Fibroblast of skin of left quadriceps (primary cell): Measurements from ENCODE around the gene TMEM229B.

Experiments used
- DNase-seq, 2 experiments: peaks; one replicate each; pipeline ENCODE4 v3.0.0-alpha.2; 2013; ENCODE audit warnings: low read depth in 2 of 2

The TMEM229B gene

DNA sequence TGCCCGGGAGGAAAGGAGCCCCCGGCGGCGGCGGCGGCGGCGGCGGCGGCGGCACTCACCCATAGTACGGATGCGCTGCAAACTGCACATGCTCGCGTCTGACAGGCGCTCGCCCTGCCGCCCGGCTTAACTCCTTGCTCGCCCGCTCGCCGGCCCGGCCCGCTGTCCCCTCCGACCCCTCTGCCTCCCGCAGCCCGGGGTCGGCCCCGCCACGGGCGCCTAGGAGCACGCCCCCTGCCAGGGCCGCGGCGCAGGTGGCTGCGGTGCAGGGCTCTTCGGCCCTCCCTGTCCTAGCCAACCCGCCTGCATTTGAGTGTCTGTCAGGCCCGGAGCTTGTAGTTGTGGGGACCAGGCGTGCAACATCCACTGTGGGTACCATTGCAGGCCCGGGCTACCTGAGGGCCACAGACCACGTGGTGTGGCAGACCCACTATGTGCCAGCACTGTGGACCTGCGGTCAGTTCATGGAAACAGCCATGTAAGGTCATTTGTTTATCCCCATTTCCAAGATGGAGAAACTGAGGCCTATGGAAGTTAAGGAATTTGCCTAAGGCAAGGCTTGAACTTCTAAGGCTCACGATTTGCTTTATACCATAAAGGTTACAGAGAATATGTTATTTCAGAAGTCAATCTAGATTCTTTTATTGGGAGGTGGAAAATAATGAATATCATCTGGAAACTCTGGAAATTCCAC lies 27.0 kb upstream of the TMEM229B start:
- DNase-seq = no peak

DNA sequence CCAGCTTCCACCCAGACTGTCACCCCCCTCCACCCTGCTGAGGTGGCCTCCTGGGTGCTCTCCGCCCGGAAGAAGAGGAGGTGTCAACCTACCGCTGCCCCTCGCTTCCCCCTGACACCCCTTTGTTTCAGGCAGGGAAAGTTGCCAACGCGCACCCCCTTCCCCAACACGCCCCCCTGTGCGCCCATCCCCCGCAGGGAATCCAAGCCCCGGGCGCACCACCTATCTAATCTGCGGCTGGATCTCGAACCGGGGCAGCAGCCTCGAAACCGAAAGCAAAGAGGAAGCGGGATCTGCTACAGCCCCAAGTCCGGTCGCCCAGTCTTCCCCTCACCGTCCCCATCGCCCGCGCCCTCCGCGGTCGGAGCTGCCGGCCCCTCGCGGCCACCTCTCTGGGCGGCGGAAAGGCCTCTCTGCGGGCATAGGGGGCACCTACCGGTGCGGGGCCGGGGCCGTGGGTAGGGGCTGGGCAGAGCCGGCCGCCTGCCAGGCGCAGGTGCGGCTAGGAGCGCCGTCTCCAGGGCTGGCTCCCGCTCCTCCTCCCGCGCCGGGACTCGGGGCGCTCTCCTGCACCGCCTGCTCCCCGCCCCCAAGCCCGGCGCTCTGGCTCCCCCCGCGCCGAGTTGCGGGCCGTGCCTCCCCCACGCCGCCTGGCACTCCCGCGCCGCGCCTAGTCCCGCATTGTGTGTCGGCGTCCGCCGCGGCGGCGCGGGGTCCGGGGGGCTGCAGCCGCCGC lies 26.3 kb upstream of the TMEM229B start:
- no peak for DNase-seq

DNA sequence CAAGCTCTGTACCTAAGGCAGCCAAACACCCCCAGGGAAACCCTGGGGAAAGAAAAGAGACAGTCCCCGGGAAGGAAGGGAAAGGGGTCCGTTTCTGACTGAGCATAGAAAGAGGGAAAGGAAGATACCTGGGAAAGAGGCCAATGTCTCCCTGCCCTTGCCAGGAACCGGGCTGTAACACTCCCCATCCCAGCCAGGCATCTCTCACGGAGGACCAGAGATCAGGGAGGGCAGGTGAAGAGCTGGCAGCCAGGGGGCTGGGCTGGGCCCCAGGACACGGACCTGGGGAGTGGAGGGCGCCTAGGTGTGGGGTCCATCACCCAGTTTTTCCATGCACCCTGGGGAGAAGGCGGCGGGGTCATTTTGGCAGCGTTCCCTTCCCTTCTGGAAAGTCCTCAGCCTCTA lies 25.7 kb upstream of the TMEM229B start:
- no peak for DNase-seq

DNA sequence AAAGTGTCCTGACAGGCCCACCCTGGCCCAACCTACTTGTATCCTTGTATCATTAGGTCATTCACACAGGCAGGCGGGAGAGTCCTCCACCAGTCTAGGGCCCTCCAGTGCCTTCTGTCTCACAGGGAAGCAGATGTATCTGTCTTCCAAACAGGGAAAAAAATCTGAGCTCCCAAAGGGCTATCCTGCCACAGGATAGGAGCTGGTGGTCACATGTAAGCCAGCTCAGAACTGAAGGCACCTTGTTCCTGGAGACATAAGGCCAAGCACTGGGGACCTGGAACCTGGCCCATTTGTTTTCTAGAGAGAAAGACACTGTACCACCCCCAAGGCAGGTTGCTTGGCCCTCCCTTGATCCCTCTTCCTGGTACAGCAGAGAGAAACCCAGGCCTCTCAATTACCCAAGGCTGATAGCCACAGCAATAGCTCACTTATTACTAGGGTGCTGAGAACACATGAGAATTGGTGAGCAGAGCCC lies 25.1 kb upstream of the TMEM229B start:
- DNase-seq = no peak

DNA sequence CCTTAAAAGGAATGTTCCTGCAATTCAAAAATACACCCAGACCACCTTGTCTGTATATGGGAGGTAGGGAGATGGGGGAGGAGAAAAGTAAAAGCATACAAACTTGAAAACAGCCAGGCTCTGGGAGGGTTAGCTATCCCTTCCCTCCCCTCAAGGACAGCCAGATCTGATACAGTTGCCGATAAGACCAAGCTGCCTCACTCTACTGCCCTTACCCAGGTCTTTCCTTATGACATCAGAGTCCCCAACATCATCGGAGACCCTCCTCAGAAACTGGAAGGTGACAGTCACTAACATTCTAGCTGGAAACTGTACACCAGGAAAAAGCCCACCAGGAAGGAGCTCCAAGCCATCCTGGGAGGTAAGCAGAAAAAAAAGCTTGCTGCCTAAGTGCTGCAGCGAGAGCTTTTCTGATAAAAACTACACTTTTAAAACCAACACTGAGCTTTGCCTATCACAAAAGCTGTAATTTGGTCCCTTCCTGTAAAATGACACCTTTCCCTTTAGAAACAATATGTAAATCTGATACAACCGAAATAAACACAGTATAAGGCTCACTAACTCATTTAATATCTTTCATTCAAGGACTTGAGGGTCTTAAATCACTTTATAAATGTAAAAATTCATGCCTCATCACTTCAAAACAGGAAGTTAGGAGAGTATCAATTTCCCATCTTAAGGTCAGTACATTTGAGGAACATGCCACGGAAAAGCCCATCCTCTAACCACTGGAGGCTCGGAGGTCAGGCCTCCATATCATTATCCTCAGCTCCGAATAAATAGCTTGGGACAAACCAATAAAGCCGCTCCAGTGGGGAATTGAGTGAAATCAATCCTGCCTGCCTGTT lies 24.2 kb upstream of the TMEM229B start:
- no peak for DNase-seq

DNA sequence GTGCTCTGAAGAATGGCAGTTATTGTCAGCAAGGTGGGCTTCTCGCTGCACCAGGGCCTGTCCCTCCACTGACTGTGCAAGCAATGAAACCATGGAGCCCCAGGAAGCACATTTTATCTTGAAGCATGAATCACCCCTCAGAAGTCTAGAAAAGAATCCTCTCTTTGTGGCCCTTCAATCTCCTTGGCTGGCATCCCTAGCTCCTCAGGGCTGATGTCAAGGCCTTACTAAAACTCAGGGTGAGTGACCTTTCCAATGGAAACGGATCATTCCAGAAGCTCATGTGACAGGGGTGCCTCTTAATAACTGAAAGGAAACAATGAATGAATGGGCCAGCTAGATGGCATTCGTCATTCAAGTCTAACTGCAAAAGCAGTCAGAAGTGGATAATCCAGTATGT lies 22.3 kb upstream of the TMEM229B start:
- no peak for DNase-seq

DNA sequence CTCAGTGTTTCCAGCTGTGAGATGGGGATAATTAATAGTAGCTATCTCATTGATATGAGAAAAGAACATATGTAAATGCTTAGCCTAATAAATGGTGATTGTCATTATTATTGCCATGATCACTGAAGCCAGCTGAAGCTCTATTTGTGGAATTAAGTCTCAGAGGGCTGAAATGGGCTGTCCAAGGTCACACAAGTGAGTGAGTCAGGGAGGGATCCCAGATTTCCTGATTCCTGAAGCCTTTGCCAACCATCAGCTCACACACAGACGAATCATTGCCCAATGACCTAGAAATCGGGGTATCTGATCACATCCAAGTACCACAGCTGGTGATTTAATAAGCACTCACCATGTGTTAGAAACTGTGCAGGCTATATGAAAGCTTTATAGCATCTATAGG lies 21.6 kb upstream of the TMEM229B start:
- DNase-seq = no peak

DNA sequence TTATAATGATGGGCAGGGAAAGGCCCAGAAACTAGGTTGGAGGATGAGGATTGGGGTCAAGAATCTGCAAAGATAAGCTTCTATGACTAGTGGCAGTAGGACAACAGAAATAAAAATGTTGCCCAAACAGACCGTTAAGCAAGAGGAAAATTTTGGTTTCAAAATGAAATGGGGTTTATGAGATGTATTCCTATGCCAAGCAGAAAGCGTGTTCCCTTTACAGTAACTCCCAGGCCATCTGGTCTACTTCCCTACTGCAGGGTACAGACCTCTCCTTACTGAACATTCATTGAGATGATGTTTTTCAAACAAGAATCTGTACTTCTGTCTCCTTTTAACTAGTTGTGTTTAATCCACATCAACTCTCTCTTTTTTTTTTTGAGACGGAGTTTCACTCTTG lies 20.4 kb upstream of the TMEM229B start:
- DNase-seq = no peak

DNA sequence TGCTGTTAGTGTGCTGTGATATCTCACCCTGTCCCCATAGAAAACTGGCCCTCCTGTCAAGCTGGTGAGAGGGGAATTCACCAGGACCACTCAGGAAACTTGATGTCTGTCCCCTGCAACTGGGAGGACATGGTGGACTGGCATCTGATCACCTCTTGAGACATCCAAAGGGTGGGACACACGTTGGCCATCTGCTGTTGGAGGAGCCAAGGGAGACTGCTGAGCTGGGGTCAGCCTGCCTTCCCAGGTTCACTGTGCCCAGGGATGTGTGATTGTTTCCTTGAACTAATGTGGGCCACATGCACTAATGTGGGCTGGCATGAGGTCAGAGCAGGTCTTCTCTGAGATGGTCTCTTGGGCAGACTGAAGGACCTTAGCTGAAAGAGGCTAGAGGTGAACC lies 16.7 kb upstream of the TMEM229B start:
- no peak for DNase-seq

DNA sequence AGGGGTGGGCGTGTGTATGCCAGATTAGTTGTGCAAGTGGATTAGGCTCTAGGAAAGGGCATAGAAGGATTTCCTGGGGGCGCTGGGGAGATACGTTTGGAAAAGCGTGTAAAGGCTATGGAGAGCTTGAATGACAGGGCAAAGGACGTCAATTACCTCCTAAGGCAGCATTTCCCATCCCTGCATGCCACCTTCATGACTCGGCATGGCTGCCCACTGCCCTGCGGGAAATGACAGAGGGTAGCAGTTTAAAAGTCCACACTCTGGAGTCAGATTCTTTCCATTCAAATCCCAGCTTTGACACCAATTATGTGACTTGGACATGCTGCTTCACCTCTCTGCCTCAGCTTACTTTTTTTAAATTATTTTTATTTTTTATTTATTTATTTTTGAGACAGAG lies 14.8 kb upstream of the TMEM229B start:
- DNase-seq = no peak

DNA sequence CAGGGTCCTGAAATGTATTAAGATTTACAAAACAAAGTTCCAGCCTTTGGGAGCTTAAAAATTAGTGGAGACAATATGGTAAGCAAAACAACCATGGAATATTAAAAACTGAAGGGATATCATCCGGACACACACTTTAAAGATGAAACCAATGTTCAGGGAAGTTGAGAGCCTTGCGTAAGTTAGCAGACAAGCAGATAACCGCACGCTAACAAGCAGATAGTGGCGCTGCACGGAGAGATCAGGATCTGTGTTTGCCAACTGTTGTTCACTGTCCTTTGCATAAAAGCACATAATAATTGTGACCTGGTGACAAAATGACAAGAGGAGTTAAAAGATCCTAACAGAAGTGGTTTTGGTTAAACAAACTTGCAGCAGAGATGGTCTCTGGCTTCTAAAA lies 14.3 kb upstream of the TMEM229B start:
- no peak for DNase-seq

DNA sequence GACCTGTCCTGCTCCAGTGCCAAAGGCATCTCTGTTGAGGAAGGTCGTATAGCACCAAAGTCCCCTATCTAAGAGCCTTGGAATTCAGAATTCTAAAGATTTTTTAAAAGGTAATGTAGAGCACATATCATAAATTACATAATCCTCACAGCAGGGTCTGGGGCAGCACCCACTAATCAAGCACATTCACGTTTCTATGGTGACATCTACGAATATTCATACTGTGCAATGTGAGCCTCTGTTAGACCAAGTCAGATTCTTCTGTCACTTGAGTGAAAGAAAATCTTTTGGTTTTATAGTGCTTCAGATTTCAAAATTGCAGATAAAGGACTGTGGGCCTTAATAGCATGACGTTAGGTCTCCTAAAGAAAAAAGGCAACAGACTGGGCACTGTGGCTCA lies 13.1 kb upstream of the TMEM229B start:
- no peak for DNase-seq

DNA sequence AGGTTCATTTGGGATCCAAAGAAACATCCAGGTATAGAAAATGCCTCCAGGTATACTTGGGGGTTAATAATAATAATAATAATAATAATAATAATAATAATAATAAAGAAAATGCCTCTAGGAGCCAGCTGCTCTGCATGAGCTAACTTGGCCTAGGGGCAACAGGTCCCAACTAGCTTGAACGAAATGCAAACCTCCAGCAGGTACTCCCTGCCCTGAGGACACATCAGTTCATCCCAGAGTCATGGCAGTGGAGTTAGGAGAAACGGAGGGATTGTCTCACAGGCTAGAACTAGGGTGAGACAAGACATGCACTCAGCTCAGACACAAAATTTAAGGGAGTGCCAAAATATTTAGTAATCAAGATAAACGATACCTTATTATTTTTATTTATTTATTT lies 12.5 kb upstream of the TMEM229B start:
- DNase-seq = no peak

DNA sequence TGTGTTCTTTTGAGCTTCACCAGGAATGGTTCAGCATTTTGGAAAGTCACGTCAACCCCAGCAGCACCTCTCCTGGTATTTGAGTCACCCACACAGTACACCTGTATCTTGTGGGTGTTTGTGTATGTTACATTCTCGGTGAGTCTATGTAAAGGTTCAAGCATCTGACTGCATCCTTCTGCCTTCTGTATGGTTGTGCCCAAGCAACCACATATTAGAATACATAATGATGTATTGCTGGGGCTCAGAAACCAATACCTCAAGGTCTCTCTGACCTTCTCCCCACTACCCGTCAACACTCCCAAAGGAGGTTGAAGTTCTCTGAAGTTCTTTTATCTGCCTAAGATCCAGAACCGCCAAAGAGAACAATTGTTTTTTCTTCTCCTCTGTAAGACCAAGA lies 9.2 kb upstream of the TMEM229B start:
- DNase-seq = no peak

DNA sequence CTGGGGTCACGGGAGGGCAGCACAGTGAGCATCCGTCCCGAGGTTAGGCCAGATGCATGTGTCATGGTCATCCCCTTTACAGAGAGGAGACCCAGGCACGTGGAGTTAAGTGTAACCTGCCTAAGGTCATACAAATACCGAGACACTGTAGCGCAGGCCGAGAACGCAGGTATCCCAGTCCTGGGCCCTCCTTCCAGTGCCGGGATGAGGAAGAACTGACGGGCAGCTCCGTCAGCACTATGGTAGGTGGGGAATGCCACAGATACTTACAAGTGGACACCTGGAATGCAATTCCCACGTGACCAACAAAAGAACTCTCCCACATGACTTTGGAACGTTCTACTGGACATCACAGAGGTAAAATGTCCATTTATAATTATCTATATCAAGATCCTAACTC lies 8.7 kb upstream of the TMEM229B start:
- no peak for DNase-seq

DNA sequence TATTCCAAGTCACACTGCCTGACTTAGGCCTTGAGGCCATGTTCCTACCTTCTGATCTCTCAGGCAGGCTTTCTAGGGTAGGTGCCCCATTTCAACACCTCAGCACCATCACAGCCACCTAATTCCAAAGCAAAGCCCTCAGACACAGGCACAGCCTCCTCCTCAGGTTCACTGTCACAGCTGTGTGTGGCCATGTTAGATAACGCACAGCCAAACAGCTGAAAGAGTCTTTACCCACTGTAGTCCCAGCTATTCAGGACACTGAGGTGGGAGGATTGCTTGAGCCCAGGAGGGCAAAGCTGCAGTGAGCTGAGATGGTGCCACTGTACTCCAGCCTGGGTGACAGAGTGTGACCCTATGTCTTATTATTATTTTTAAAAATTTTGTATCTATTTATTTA lies 7.3 kb upstream of the TMEM229B start:
- no peak for DNase-seq

DNA sequence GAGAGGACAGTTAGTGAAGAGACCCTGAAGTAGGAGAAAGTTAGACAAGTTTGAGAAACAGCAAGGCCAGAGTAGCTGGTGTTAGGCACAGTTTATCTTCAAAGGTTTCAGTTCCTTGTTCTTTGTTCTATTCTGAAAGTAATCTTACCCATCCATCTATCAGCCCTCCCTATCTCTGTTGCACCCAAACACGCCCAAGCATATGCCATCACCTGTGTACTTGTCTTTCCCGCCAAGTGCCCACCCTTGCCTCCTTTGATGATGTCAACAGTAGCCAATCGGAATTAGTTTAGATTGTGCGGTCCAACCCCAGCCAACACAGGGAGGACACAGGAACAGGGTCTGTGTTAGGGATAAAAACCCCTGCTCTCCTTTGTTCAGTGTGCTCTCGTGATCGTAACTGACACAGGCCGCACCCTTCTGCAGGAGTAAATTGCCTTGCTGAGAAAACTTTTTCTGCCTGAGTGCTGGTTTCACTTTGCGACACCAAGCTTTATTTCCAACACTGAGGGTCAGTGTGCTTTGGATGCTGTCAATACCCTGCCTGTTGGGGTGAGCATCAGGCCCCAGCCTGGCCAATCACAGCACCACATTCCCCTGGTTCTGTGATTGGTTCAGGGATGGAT lies 4.7 kb upstream of the TMEM229B start:
- DNase-seq = no peak

DNA sequence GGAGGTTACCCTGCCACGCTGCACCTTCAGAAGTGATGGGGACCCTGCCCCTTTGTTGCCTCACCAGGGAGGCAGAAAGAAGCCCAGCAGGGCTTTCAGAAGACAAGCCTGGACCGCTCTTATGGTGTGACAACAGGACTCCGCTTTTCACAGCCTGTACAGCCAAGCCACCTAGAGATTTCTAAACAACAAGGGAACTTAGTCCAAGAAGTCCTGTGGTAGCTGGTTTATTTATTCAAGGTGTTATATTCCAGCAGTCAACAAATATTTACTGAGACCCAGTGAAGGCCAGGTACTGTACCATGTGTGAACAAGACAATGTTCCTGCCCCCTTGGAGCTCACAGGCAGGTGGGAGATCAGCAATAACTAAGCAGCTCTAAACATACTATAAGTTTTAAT lies 4.0 kb upstream of the TMEM229B start:
- no peak for DNase-seq

DNA sequence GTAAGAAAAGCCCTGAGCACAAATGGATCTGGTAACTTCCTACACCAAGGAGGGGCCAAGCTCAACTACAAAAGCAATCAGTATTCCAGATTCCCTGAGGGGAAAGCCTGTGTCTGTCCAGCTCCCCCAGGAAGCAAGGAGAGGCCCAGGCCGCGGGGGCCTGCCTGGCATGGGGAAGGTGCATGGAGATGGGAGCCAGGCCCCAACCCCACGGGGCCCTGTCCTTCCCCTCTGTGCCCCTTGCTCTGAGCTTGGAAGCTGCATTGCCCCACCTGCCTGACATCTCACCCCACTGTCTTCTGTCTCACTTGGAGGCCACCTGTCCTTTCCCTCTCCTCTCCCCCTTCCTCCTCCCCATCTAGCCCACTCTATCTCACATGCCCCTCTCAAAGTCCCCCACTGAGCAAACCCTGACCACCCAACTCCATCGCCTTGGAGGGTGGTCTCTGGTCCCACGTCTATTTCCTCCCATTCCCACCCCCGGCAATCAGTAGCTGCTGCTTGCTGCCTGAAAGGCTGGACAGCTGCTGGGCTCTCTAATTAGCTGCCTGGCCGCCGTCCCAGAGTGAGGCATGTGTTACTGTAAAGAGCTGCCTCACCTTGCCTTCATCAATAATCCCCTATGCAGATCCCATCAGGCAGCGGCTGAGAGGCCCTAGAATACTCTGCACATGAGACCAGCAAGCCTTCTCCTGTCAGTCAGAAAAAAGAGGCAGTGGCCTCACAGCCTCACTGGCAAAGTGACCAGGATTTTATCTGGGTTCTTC lies 3.4 kb upstream of the TMEM229B start:
- no peak for DNase-seq

DNA sequence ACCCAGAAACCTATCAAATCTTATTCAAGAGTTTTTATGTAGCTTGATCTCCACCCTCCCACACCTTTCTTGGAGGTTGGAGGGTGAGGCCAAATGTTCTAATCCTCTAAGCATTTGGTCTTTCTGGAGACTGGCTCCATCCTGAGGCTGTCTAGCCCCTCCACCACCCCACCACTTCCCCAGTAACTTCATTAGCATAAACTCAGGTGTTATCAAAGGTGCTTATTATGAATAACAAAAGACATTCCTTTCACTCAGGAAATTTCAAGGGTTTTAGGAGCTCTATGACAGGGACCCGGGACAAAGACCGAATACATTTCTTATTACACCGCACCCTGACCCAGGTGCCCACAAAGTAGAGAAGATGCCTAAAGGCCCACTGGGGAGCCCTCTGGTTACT lies 2.8 kb upstream of the TMEM229B start:
- DNase-seq = no peak

DNA sequence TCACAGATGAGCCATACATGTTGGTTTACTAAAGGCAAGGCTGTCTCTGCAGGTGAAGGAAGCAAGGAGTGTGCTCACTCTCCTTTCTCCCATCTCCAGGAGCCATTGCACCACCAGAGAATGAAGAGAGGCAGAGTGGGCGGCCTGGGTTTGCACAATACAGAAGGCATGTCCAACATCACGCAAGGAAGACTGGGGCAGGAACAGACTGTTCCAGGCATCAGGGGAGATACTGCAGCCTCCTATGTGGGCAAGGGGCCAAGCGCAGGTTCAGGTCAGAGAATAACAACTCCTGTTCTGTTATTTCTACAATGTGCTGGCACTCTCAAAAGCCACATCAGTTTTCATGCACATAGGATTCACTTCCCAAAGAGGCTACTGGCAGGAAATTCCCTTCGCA lies 1.7 kb upstream of the TMEM229B start:
- DNase-seq = no peak
